Measurements from ENCODE around the gene FSD2.
"Not testable (repeated sequence)": the region's sequence is repeated elsewhere in the genome, so short reads cannot be mapped to it uniquely, and the experiment has no call there.

FSD2 gene

GRCh38 chr15:82731527-82731926 is 74.3 kb downstream of the FSD2 start:
- no peaks in the 10 kb centered on the region for H3K36me3 ChIP-seq (ENCODE audit: control insufficient read depth, insufficient read depth, low read length)
- H3K4me1 ChIP-seq (ENCODE audit: control insufficient read depth, insufficient read depth, low read length, poor library complexity, severe bottlenecking): no peaks in the 10 kb centered on the region
- 100% methylated on average over 1 of the region's 2 CpGs for WGBS, 2 experiments (ENCODE audit: insufficient coverage in 2 of 2)
- H3K9me3 ChIP-seq (ENCODE audit: control insufficient read depth, low read length): no peaks in the 10 kb centered on the region
- no peak overlapping the region for H3K4me3 ChIP-seq (ENCODE audit: extremely low read depth, insufficient read depth, low read length, poor library complexity, severe bottlenecking)
- no peak overlapping the region for H3K27ac ChIP-seq (ENCODE audit: low read depth, low read length, severe bottlenecking)

GRCh38 chr15:82730022-82730530 is 75.8 kb downstream of the FSD2 start:
- Histone ChIP-seq H3K9me3 (ENCODE audit: control insufficient read depth, low read length) (no peaks in the 10 kb centered on the region), H3K4me3 (ENCODE audit: extremely low read depth, insufficient read depth, low read length, poor library complexity, severe bottlenecking) (no peak overlapping the region), H3K36me3 (ENCODE audit: control insufficient read depth, insufficient read depth, low read length) (no peaks in the 10 kb centered on the region), H3K4me1 (ENCODE audit: control insufficient read depth, insufficient read depth, low read length, poor library complexity, severe bottlenecking) (no peaks in the 10 kb centered on the region), H3K27ac (ENCODE audit: low read depth, low read length, severe bottlenecking) (no peak overlapping the region)
- WGBS, 2 experiments (ENCODE audit: insufficient coverage in 2 of 2): 82 to 84% methylated on average over 9 to 11 of the region's 11 CpGs

- WGBS, 2 experiments (ENCODE audit: insufficient coverage in 2 of 2): 96 to 97% methylated on average over 8 to 10 of the region's 10 CpGs
- no peak overlapping the region for H3K27ac ChIP-seq (ENCODE audit: low read depth, low read length, severe bottlenecking)
- no peaks in the 10 kb centered on the region for H3K9me3 ChIP-seq (ENCODE audit: control insufficient read depth, low read length)
- H3K36me3 ChIP-seq (ENCODE audit: control insufficient read depth, insufficient read depth, low read length): no peaks in the 10 kb centered on the region
- H3K4me3 ChIP-seq (ENCODE audit: extremely low read depth, insufficient read depth, low read length, poor library complexity, severe bottlenecking): no peak overlapping the region
- no peaks in the 10 kb centered on the region for H3K4me1 ChIP-seq (ENCODE audit: control insufficient read depth, insufficient read depth, low read length, poor library complexity, severe bottlenecking)
Observed at GRCh38 chr15:82726816-82727215, 79.1 kb downstream of the FSD2 start.

- Histone ChIP-seq H3K4me1 (ENCODE audit: control insufficient read depth, insufficient read depth, low read length, poor library complexity, severe bottlenecking) (peaks cover 4% of the 10 kb centered on the region), H3K36me3 (ENCODE audit: control insufficient read depth, insufficient read depth, low read length) (no peaks in the 10 kb centered on the region), H3K27ac (ENCODE audit: low read depth, low read length, severe bottlenecking) (no peak overlapping the region), H3K9me3 (ENCODE audit: control insufficient read depth, low read length) (no peaks in the 10 kb centered on the region), H3K4me3 (ENCODE audit: extremely low read depth, insufficient read depth, low read length, poor library complexity, severe bottlenecking) (no peak overlapping the region)
- WGBS, 2 experiments (ENCODE audit: insufficient coverage in 2 of 2): 79 to 95% methylated on average over 3 to 4 of the region's 4 CpGs
Observed at GRCh38 chr15:82715003-82715402, 90.9 kb downstream of the FSD2 start.

GRCh38 chr15:82714016-82714415 is 91.9 kb downstream of the FSD2 start:
- Histone ChIP-seq H3K4me1 (ENCODE audit: control insufficient read depth, insufficient read depth, low read length, poor library complexity, severe bottlenecking) (peaks cover 4% of the 10 kb centered on the region), H3K4me3 (ENCODE audit: extremely low read depth, insufficient read depth, low read length, poor library complexity, severe bottlenecking) (no peak overlapping the region), H3K9me3 (ENCODE audit: control insufficient read depth, low read length) (no peaks in the 10 kb centered on the region), H3K36me3 (ENCODE audit: control insufficient read depth, insufficient read depth, low read length) (no peaks in the 10 kb centered on the region), H3K27ac (ENCODE audit: low read depth, low read length, severe bottlenecking) (no peak overlapping the region)
- WGBS, 2 experiments (ENCODE audit: insufficient coverage in 2 of 2): 81 to 93% methylated on average over 3 of the region's 3 CpGs

- Histone ChIP-seq H3K4me3 (ENCODE audit: extremely low read depth, insufficient read depth, low read length, poor library complexity, severe bottlenecking) (no peak overlapping the region), H3K36me3 (ENCODE audit: control insufficient read depth, insufficient read depth, low read length) (no peaks in the 10 kb centered on the region), H3K9me3 (ENCODE audit: control insufficient read depth, low read length) (no peaks in the 10 kb centered on the region), H3K4me1 (ENCODE audit: control insufficient read depth, insufficient read depth, low read length, poor library complexity, severe bottlenecking) (peaks cover 4% of the 10 kb centered on the region), H3K27ac (ENCODE audit: low read depth, low read length, severe bottlenecking) (no peak overlapping the region)
- WGBS, 2 experiments (ENCODE audit: insufficient coverage in 2 of 2): 74 to 83% methylated on average over 1 to 2 of the region's 3 CpGs
Observed at GRCh38 chr15:82712036-82712435, 93.8 kb downstream of the FSD2 start.

- Histone ChIP-seq H3K4me3 (ENCODE audit: extremely low read depth, insufficient read depth, low read length, poor library complexity, severe bottlenecking) (no peak overlapping the region), H3K4me1 (ENCODE audit: control insufficient read depth, insufficient read depth, low read length, poor library complexity, severe bottlenecking) (peaks cover 4% of the 10 kb centered on the region), H3K9me3 (ENCODE audit: control insufficient read depth, low read length) (no peaks in the 10 kb centered on the region), H3K27ac (ENCODE audit: low read depth, low read length, severe bottlenecking) (no peak overlapping the region), H3K36me3 (ENCODE audit: control insufficient read depth, insufficient read depth, low read length) (no peaks in the 10 kb centered on the region)
- WGBS, 2 experiments (ENCODE audit: insufficient coverage in 2 of 2): 95 to 96% methylated on average over 24 to 26 of the region's 26 CpGs
Observed at GRCh38 chr15:82710926-82711490, 94.9 kb downstream of the FSD2 start.

- no peaks in the 10 kb centered on the region for H3K36me3 ChIP-seq (ENCODE audit: control insufficient read depth, insufficient read depth, low read length)
- WGBS, 2 experiments (ENCODE audit: insufficient coverage in 2 of 2): 39 to 47% methylated on average over 6 to 7 of the region's 14 CpGs
- H3K9me3 ChIP-seq (ENCODE audit: control insufficient read depth, low read length): no peaks in the 10 kb centered on the region
- H3K4me1 ChIP-seq (ENCODE audit: control insufficient read depth, insufficient read depth, low read length, poor library complexity, severe bottlenecking): peaks cover 4% of the 10 kb centered on the region
- H3K27ac ChIP-seq (ENCODE audit: low read depth, low read length, severe bottlenecking): no peak overlapping the region
- H3K4me3 ChIP-seq (ENCODE audit: extremely low read depth, insufficient read depth, low read length, poor library complexity, severe bottlenecking): peak overlapping the region; percentile 66
Observed at GRCh38 chr15:82710208-82710555, 95.7 kb downstream of the FSD2 start.

- H3K36me3 ChIP-seq (ENCODE audit: control insufficient read depth, insufficient read depth, low read length): no peaks in the 10 kb centered on the region
- peaks cover 4% of the 10 kb centered on the region for H3K4me1 ChIP-seq (ENCODE audit: control insufficient read depth, insufficient read depth, low read length, poor library complexity, severe bottlenecking)
- WGBS, 2 experiments (ENCODE audit: insufficient coverage in 2 of 2): 0 to 1% methylated on average over 76 to 80 of the region's 95 CpGs
- no peaks in the 10 kb centered on the region for H3K9me3 ChIP-seq (ENCODE audit: control insufficient read depth, low read length)
- peak within 1 kb of the TSS; percentile 66 for H3K4me3 ChIP-seq (ENCODE audit: extremely low read depth, insufficient read depth, low read length, poor library complexity, severe bottlenecking)
- no peak within 1 kb of the TSS for H3K27ac ChIP-seq (ENCODE audit: low read depth, low read length, severe bottlenecking)
Observed at GRCh38 chr15:82709421-82710207, 96.3 kb downstream of the FSD2 start, which contains the start of gene AP3B2. TSS of gene AP3B2 (minus strand) at chr15:82709875. CDS start at chr15:82709706, 169 bp downstream.

GRCh38 chr15:82709081-82709420 is 96.8 kb downstream of the FSD2 start:
- H3K27ac ChIP-seq (ENCODE audit: low read depth, low read length, severe bottlenecking): no peak overlapping the region
- H3K9me3 ChIP-seq (ENCODE audit: control insufficient read depth, low read length): no peaks in the 10 kb centered on the region
- 0 to 2% methylated on average over 6 to 10 of the region's 15 CpGs for WGBS, 2 experiments (ENCODE audit: insufficient coverage in 2 of 2)
- H3K4me3 ChIP-seq (ENCODE audit: extremely low read depth, insufficient read depth, low read length, poor library complexity, severe bottlenecking): peak overlapping the region; percentile 66
- H3K36me3 ChIP-seq (ENCODE audit: control insufficient read depth, insufficient read depth, low read length): no peaks in the 10 kb centered on the region
- H3K4me1 ChIP-seq (ENCODE audit: control insufficient read depth, insufficient read depth, low read length, poor library complexity, severe bottlenecking): peaks cover 4% of the 10 kb centered on the region

- WGBS, 2 experiments (ENCODE audit: insufficient coverage in 2 of 2): 90 to 92% methylated on average over 6 to 7 of the region's 8 CpGs
Observed at GRCh38 chr15:82705856-82706255, 100.0 kb downstream of the FSD2 start.

More at GRCh38 chr15:82705856-82706255, 100.0 kb downstream of the FSD2 start:
- not testable (repeated sequence) for H3K4me1 ChIP-seq (ENCODE audit: control insufficient read depth, insufficient read depth, low read length, poor library complexity, severe bottlenecking); H3K4me3 ChIP-seq (ENCODE audit: extremely low read depth, insufficient read depth, low read length, poor library complexity, severe bottlenecking); H3K27ac ChIP-seq (ENCODE audit: low read depth, low read length, severe bottlenecking); H3K9me3 ChIP-seq (ENCODE audit: control insufficient read depth, low read length); H3K36me3 ChIP-seq (ENCODE audit: control insufficient read depth, insufficient read depth, low read length)

Measured in mesodermal cell (in vitro differentiated cells).